ENCODE measurements around the gene STAG2.
"Not testable (repeated sequence)": the region's sequence is repeated elsewhere in the genome, so short reads cannot be mapped to it uniquely, and the experiment has no call there.

STAG2 gene

GRCh38 chrX:124035657-124036056 lies 74.2 kb downstream of the STAG2 start:
- DNase-seq (ENCODE audit: low spot score): no peak

- DNase-seq (ENCODE audit: low spot score): no peak
Measured at GRCh38 chrX:124042042-124042441, 80.5 kb downstream of the STAG2 start.

GRCh38 chrX:124045109-124045508 lies 83.6 kb downstream of the STAG2 start:
- DNase-seq (ENCODE audit: low spot score): no peak

- DNase-seq (ENCODE audit: low spot score): not testable (repeated sequence)
Measured at GRCh38 chrX:124084417-124084816, 122.9 kb downstream of the STAG2 start.

- no peak for DNase-seq (ENCODE audit: low spot score)
Measured at GRCh38 chrX:124085063-124085462, 123.6 kb downstream of the STAG2 start.

- DNase-seq (ENCODE audit: low spot score): no peak
Measured at GRCh38 chrX:124086411-124086810, 124.9 kb downstream of the STAG2 start.

- no peak for DNase-seq (ENCODE audit: low spot score)
Measured at GRCh38 chrX:124087000-124087746, 125.7 kb downstream of the STAG2 start.

- DNase-seq (ENCODE audit: low spot score): no peak
Measured at GRCh38 chrX:124093222-124093621, 131.7 kb downstream of the STAG2 start.

GRCh38 chrX:124097116-124097515 lies 135.6 kb downstream of the STAG2 start:
- DNase-seq (ENCODE audit: low spot score): no peak

GRCh38 chrX:124098089-124098488 lies 136.6 kb downstream of the STAG2 start:
- DNase-seq (ENCODE audit: low spot score): peak; percentile 2

GRCh38 chrX:124103966-124104365 lies 142.5 kb downstream of the STAG2 start:
- DNase-seq (ENCODE audit: low spot score): no peak

GRCh38 chrX:124104512-124104911 lies 143.0 kb downstream of the STAG2 start:
- not testable (repeated sequence) for DNase-seq (ENCODE audit: low spot score)

- DNase-seq (ENCODE audit: low spot score): no peak
Measured at GRCh38 chrX:124113621-124114600, 152.4 kb downstream of the STAG2 start.

GRCh38 chrX:124117325-124117724 lies 155.8 kb downstream of the STAG2 start:
- no peak for DNase-seq (ENCODE audit: low spot score)

- DNase-seq (ENCODE audit: low spot score): no peak
Measured at GRCh38 chrX:124125471-124125870, 164.0 kb downstream of the STAG2 start.

GRCh38 chrX:124127496-124127895 lies 166.0 kb downstream of the STAG2 start:
- DNase-seq (ENCODE audit: low spot score): no peak

GRCh38 chrX:124132437-124132836 lies 170.9 kb downstream of the STAG2 start:
- DNase-seq (ENCODE audit: low spot score): not testable (repeated sequence)

GRCh38 chrX:124145749-124146148 lies 184.2 kb downstream of the STAG2 start:
- DNase-seq (ENCODE audit: low spot score): no peak

- no peak for DNase-seq (ENCODE audit: low spot score)
Measured at GRCh38 chrX:124151195-124151594, 189.7 kb downstream of the STAG2 start.
